ENCODE results near the gene CBX7.
"Not testable (repeated sequence)": the region's sequence is repeated elsewhere in the genome, so short reads cannot be mapped to it uniquely, and the experiment has no call there.

The CBX7 gene

GRCh38 chr22:39156093-39156492 lies 3.6 kb upstream of the CBX7 start:
- not testable (repeated sequence) for H4K91ac ChIP-seq (ENCODE audit: low read depth, low read length, poor library complexity); H2BK15ac ChIP-seq (ENCODE audit: low read length); H2AFZ ChIP-seq (ENCODE audit: low read length); H2BK120ac ChIP-seq (ENCODE audit: low read depth, low read length); H2BK5ac ChIP-seq (ENCODE audit: low read length); H3K4me1 ChIP-seq (ENCODE audit: control insufficient read depth in 2 of 2, insufficient read depth in 1 of 2, low read depth in 1 of 2, low read length in 2 of 2); H4K8ac ChIP-seq (ENCODE audit: low read depth, low read length); H3K9me3 ChIP-seq (replicated peaks in 1 of 2; ENCODE audit: control insufficient read depth in 2 of 2, insufficient read depth in 1 of 2, low read depth in 1 of 2, low read length in 2 of 2); H3K4me3 ChIP-seq (ENCODE audit: low read length in 2 of 2); H3K36me3 ChIP-seq (replicated peaks in 1 of 2; ENCODE audit: control insufficient read depth in 2 of 2, insufficient read depth in 2 of 2, low read length in 2 of 2); H3K23ac ChIP-seq (ENCODE audit: low read depth, low read length, poor library complexity); H3K18ac ChIP-seq (ENCODE audit: low read length); H3K4ac ChIP-seq (ENCODE audit: low read length); DNase-seq (ENCODE audit: low spot score); H2AK5ac ChIP-seq (ENCODE audit: low read depth, low read length); H2BK12ac ChIP-seq (ENCODE audit: low read length); H3K79me1 ChIP-seq (ENCODE audit: low read depth, low read length); H3K27ac ChIP-seq (replicated peaks; ENCODE audit: low read length); H3K9ac ChIP-seq (ENCODE audit: low read depth, low read length, poor library complexity); H3K4me2 ChIP-seq (ENCODE audit: insufficient read depth, low read length, poor library complexity, severe bottlenecking); H3K14ac ChIP-seq (ENCODE audit: low read length)
- no CpG with 5 or more reads among the region's 8 CpGs for WGBS, 2 donors (ENCODE audit: extremely low coverage in 2 of 2, insufficient read length in 2 of 2, insufficient replicate concordance in 1 of 2)
- H3K27me3 ChIP-seq (ENCODE audit: control insufficient read depth in 3 of 3, insufficient read depth in 3 of 3, low read depth in 1 of 3, low read length in 3 of 3), result peaks cover 3 to 57% (median 18%) of the 10 kb centered on the region in 3 experiments

- no peak overlapping the region for H3K4ac ChIP-seq (ENCODE audit: low read length)
- H3K9ac ChIP-seq (ENCODE audit: low read depth, low read length, poor library complexity), result no peak overlapping the region
- H3K36me3 ChIP-seq (replicated peaks in 1 of 2; ENCODE audit: control insufficient read depth in 2 of 2, insufficient read depth in 2 of 2, low read length in 2 of 2), result no peaks in the 10 kb centered on the region
- no CpG with 5 or more reads among the region's 18 CpGs for WGBS, 2 donors (ENCODE audit: extremely low coverage in 2 of 2, insufficient read length in 2 of 2, insufficient replicate concordance in 1 of 2)
- no peak overlapping the region for H2AK5ac ChIP-seq (ENCODE audit: low read depth, low read length)
- no peaks in the 10 kb centered on the region for H3K79me1 ChIP-seq (ENCODE audit: low read depth, low read length)
- H2AFZ ChIP-seq (ENCODE audit: low read length), result no peak overlapping the region
- peaks cover 0 to 3% of the 10 kb centered on the region in 2 donors for H3K9me3 ChIP-seq (replicated peaks in 1 of 2; ENCODE audit: control insufficient read depth in 2 of 2, insufficient read depth in 1 of 2, low read depth in 1 of 2, low read length in 2 of 2)
- no peak overlapping the region for H2BK120ac ChIP-seq (ENCODE audit: low read depth, low read length)
- H3K18ac ChIP-seq (ENCODE audit: low read length), result no peak overlapping the region
- H2BK12ac ChIP-seq (ENCODE audit: low read length), result no peak overlapping the region
- H4K8ac ChIP-seq (ENCODE audit: low read depth, low read length), result no peak overlapping the region
- H4K91ac ChIP-seq (ENCODE audit: low read depth, low read length, poor library complexity), result no peak overlapping the region
- no peak overlapping the region for H3K23ac ChIP-seq (ENCODE audit: low read depth, low read length, poor library complexity)
- DNase-seq (ENCODE audit: low spot score), result no peak
- H3K27ac ChIP-seq (replicated peaks; ENCODE audit: low read length), result no peak overlapping the region
- H2BK15ac ChIP-seq (ENCODE audit: low read length), result no peak overlapping the region
- H3K4me2 ChIP-seq (ENCODE audit: insufficient read depth, low read length, poor library complexity, severe bottlenecking), result no peak overlapping the region
- peaks cover 3 to 57% (median 18%) of the 10 kb centered on the region in 3 experiments for H3K27me3 ChIP-seq (ENCODE audit: control insufficient read depth in 3 of 3, insufficient read depth in 3 of 3, low read depth in 1 of 3, low read length in 3 of 3)
- no peak overlapping the region for H3K14ac ChIP-seq (ENCODE audit: low read length)
- no peak overlapping the region for H3K4me3 ChIP-seq (ENCODE audit: low read length in 2 of 2)
- peaks cover 0 to 5% of the 10 kb centered on the region in 2 donors for H3K4me1 ChIP-seq (ENCODE audit: control insufficient read depth in 2 of 2, insufficient read depth in 1 of 2, low read depth in 1 of 2, low read length in 2 of 2)
- no peak overlapping the region for H2BK5ac ChIP-seq (ENCODE audit: low read length)
Measured at GRCh38 chr22:39155421-39155820, 2.9 kb upstream of the CBX7 start.

- no peak overlapping the region for H4K8ac ChIP-seq (ENCODE audit: low read depth, low read length)
- H2BK15ac ChIP-seq (ENCODE audit: low read length), result peak overlapping the region; percentile 19
- no peak overlapping the region for H3K27ac ChIP-seq (replicated peaks; ENCODE audit: low read length)
- peaks cover 3 to 52% (median 18%) of the 10 kb centered on the region in 3 experiments for H3K27me3 ChIP-seq (ENCODE audit: control insufficient read depth in 3 of 3, insufficient read depth in 3 of 3, low read depth in 1 of 3, low read length in 3 of 3)
- no peak overlapping the region for H2BK120ac ChIP-seq (ENCODE audit: low read depth, low read length)
- peak overlapping the region; percentile 26 for H3K9ac ChIP-seq (ENCODE audit: low read depth, low read length, poor library complexity)
- no peak overlapping the region for H3K14ac ChIP-seq (ENCODE audit: low read length)
- H2AFZ ChIP-seq (ENCODE audit: low read length), result peak overlapping the region; percentile 100
- peak overlapping the region; percentile 67 for H3K23ac ChIP-seq (ENCODE audit: low read depth, low read length, poor library complexity)
- no peak for DNase-seq (ENCODE audit: low spot score)
- peak overlapping the region; percentile 55 to 75 for H3K4me3 ChIP-seq (ENCODE audit: low read length in 2 of 2)
- H2BK5ac ChIP-seq (ENCODE audit: low read length), result no peak overlapping the region
- peak overlapping the region; percentile 66 for H2BK12ac ChIP-seq (ENCODE audit: low read length)
- H3K36me3 ChIP-seq (replicated peaks in 1 of 2; ENCODE audit: control insufficient read depth in 2 of 2, insufficient read depth in 2 of 2, low read length in 2 of 2), result no peaks in the 10 kb centered on the region
- peak overlapping the region; percentile 84 for H3K4me2 ChIP-seq (ENCODE audit: insufficient read depth, low read length, poor library complexity, severe bottlenecking)
- H4K91ac ChIP-seq (ENCODE audit: low read depth, low read length, poor library complexity), result no peak overlapping the region
- H3K79me1 ChIP-seq (ENCODE audit: low read depth, low read length), result no peaks in the 10 kb centered on the region
- H3K9me3 ChIP-seq (replicated peaks in 1 of 2; ENCODE audit: control insufficient read depth in 2 of 2, insufficient read depth in 1 of 2, low read depth in 1 of 2, low read length in 2 of 2), result peaks cover 0 to 3% of the 10 kb centered on the region in 2 donors
- no CpG with 5 or more reads among the region's 43 CpGs for WGBS, 2 donors (ENCODE audit: extremely low coverage in 2 of 2, insufficient read length in 2 of 2, insufficient replicate concordance in 1 of 2)
- H3K4me1 ChIP-seq (ENCODE audit: control insufficient read depth in 2 of 2, insufficient read depth in 1 of 2, low read depth in 1 of 2, low read length in 2 of 2), result peaks cover 2 to 7% of the 10 kb centered on the region in 2 donors
- H3K18ac ChIP-seq (ENCODE audit: low read length), result peak overlapping the region; percentile 95
- H3K4ac ChIP-seq (ENCODE audit: low read length), result no peak overlapping the region
- peak overlapping the region; percentile 68 for H2AK5ac ChIP-seq (ENCODE audit: low read depth, low read length)
Measured at GRCh38 chr22:39153220-39153717, 789 bp upstream of the CBX7 start.

GRCh38 chr22:39152024-39152510 lies 413 bp downstream of the CBX7 start:
- Histone ChIP-seq H3K4me1 (ENCODE audit: control insufficient read depth in 2 of 2, insufficient read depth in 1 of 2, low read depth in 1 of 2, low read length in 2 of 2) (peaks cover 2 to 7% of the 10 kb centered on the region in 2 donors), H2AFZ (ENCODE audit: low read length) (peak overlapping the region; percentile 85), H2AK5ac (ENCODE audit: low read depth, low read length) (peak overlapping the region; percentile 92), H2BK120ac (ENCODE audit: low read depth, low read length) (no peak overlapping the region), H3K27me3 (ENCODE audit: control insufficient read depth in 3 of 3, insufficient read depth in 3 of 3, low read depth in 1 of 3, low read length in 3 of 3) (peaks cover 3 to 40% (median 18%) of the 10 kb centered on the region in 3 experiments), H3K4me3 (ENCODE audit: low read length in 2 of 2) (peak overlapping the region; percentile 55 to 81), H3K79me1 (ENCODE audit: low read depth, low read length) (peaks cover 1% of the 10 kb centered on the region), H3K9ac (ENCODE audit: low read depth, low read length, poor library complexity) (peak overlapping the region; percentile 80), H2BK15ac (ENCODE audit: low read length) (no peak overlapping the region), H3K14ac (ENCODE audit: low read length) (peak overlapping the region; percentile 92), H4K8ac (ENCODE audit: low read depth, low read length) (peak overlapping the region; percentile 77), H3K36me3 (replicated peaks in 1 of 2; ENCODE audit: control insufficient read depth in 2 of 2, insufficient read depth in 2 of 2, low read length in 2 of 2) (no peaks in the 10 kb centered on the region), H2BK5ac (ENCODE audit: low read length) (peak overlapping the region; percentile 88), H4K91ac (ENCODE audit: low read depth, low read length, poor library complexity) (no peak overlapping the region), H3K27ac (replicated peaks; ENCODE audit: low read length) (no peak overlapping the region), H3K18ac (ENCODE audit: low read length) (peak overlapping the region; percentile 84), H3K9me3 (replicated peaks in 1 of 2; ENCODE audit: control insufficient read depth in 2 of 2, insufficient read depth in 1 of 2, low read depth in 1 of 2, low read length in 2 of 2) (no peaks in the 10 kb centered on the region), H3K4ac (ENCODE audit: low read length) (no peak overlapping the region), H3K23ac (ENCODE audit: low read depth, low read length, poor library complexity) (peak overlapping the region; percentile 82), H3K4me2 (ENCODE audit: insufficient read depth, low read length, poor library complexity, severe bottlenecking) (peak overlapping the region; percentile 90), H2BK12ac (ENCODE audit: low read length) (no peak overlapping the region)
- DNase-seq (ENCODE audit: low spot score), result no peak
- WGBS, 2 donors (ENCODE audit: extremely low coverage in 2 of 2, insufficient read length in 2 of 2, insufficient replicate concordance in 1 of 2), result no CpG with 5 or more reads among the region's 44 CpGs
